Liver (tissue), 3 donors: ENCODE data around the gene NCBP2.

Experiments used
- CTCF ChIP-seq: fragments of 150-350 bp; IDR thresholded peaks from 2 replicates; pipeline ENCODE4 v1.5.1; 2017; ENCODE audit warnings: improper control_type of control experiment, low read depth, low read length; ENCODE audit not compliant: missing input control
- GABPA ChIP-seq, 2 donors: IDR thresholded peaks in 1 of 2; conservative IDR thresholded peaks in 1 of 2; 2 replicates each; pipeline ENCODE4 v1.6.1; 2016; ENCODE audit warnings: antibody characterized with exemption in 2 of 2, mild to moderate bottlenecking in 1 of 2, moderate library complexity in 1 of 2
- RAD21 ChIP-seq, 2 donors: IDR thresholded peaks; 2 replicates each; pipeline ENCODE4 v1.6.1; 2016; ENCODE audit warnings: antibody characterized with exemption in 2 of 2, mild to moderate bottlenecking in 2 of 2
- TAF1 ChIP-seq: conservative IDR thresholded peaks from 2 replicates; pipeline ENCODE4 v1.6.1; 2016; ENCODE audit warnings: antibody characterized with exemption, mild to moderate bottlenecking
- ZBTB33 ChIP-seq: IDR thresholded peaks from 2 replicates; pipeline ENCODE4 v1.6.1; 2016; ENCODE audit warnings: antibody characterized with exemption
- TF ChIP-seq, protein P1 (sequence below): IDR thresholded peaks from 2 replicates; pipeline ENCODE4 v1.6.1; 2016; ENCODE audit warnings: antibody characterized with exemption
- donor health status: healthy.
- donor health status: healthy.

DNA sequence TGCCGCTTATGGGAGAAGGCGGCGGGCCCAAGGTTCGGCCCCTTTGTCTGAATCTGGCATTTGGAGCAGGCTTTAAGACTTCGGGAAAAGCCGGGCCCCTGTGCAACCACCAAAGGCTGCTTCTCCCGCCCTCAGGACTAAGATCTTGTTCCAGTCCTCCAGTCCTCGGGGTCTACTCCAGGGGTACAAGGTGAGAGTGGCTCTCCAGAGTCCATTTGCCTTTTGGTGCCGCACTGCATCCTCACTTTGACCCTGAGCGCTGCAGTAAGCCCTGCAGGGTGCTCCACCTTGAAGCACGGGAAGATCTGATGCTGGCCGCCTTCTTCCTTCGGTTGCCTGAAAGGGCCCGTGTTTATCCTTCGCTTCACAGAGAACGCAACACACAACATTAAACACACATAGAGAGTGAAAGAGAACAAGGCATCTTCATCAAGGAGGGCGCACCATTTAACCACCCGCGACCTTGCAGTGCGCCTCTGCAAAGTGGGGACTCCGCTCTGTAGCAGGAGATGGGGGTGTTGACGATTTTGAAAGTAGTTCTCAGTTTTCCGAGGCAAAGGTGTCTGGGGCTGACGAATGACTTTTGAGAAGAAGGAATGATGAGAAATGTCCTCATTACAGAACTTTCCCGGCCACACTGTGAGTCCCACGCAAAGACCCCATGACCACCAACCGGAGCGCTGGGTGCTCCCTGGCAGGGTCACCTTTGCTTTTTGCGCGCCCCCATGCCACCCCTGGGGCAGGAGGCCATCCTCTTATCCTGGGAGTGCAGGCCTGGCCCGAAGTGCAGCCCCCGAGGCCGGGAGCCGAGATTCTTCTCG is 25.3 kb upstream of the NCBP2 start:
- TF ChIP-seq, protein P1, sequence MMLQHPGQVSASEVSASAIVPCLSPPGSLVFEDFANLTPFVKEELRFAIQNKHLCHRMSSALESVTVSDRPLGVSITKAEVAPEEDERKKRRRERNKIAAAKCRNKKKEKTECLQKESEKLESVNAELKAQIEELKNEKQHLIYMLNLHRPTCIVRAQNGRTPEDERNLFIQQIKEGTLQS: no peak
- TF ChIP-seq RAD21 (IDR thresholded peaks at IDR 0.05) (no peak), CTCF (no peak), ZBTB33 (no peak), GABPA (IDR thresholded peaks at IDR 0.05 in 1 of 2, conservative IDR thresholded peaks at IDR 0.05 in 1 of 2) (no peak), TAF1 (no peak)
